ENCODE measurements around the gene GRIA1.

- TF ChIP-seq CTCF (IDR thresholded peaks at IDR 0.05) (no peak), POLR2AphosphoS5 (IDR thresholded peaks at IDR 0.05; ENCODE audit: low read depth, low read length) (no peak), SIN3A (IDR thresholded peaks at IDR 0.05; ENCODE audit: borderline replicate concordance, insufficient read depth, low read depth, low read length) (no peak)
- TF ChIP-seq, protein P1, sequence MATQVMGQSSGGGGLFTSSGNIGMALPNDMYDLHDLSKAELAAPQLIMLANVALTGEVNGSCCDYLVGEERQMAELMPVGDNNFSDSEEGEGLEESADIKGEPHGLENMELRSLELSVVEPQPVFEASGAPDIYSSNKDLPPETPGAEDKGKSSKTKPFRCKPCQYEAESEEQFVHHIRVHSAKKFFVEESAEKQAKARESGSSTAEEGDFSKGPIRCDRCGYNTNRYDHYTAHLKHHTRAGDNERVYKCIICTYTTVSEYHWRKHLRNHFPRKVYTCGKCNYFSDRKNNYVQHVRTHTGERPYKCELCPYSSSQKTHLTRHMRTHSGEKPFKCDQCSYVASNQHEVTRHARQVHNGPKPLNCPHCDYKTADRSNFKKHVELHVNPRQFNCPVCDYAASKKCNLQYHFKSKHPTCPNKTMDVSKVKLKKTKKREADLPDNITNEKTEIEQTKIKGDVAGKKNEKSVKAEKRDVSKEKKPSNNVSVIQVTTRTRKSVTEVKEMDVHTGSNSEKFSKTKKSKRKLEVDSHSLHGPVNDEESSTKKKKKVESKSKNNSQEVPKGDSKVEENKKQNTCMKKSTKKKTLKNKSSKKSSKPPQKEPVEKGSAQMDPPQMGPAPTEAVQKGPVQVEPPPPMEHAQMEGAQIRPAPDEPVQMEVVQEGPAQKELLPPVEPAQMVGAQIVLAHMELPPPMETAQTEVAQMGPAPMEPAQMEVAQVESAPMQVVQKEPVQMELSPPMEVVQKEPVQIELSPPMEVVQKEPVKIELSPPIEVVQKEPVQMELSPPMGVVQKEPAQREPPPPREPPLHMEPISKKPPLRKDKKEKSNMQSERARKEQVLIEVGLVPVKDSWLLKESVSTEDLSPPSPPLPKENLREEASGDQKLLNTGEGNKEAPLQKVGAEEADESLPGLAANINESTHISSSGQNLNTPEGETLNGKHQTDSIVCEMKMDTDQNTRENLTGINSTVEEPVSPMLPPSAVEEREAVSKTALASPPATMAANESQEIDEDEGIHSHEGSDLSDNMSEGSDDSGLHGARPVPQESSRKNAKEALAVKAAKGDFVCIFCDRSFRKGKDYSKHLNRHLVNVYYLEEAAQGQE (IDR thresholded peaks at IDR 0.05; ENCODE audit: insufficient read depth in 1 of 2, low read depth in 2 of 2, low read length in 1 of 2): no peak
Observed at GRCh38 chr5:153753645-153754432, 263.4 kb downstream of the GRIA1 start.
